Body of pancreas (tissue), 4 donors: ENCODE measurements around the gene SYNGR1.

Source experiments
- POLR2A ChIP-seq, 3 donors: fragments of 450-650 bp; IDR thresholded peaks; one replicate each; pipeline ENCODE4 v1.6.1; 2016; ENCODE audit warnings: antibody characterized with exemption in 3 of 3, mild to moderate bottlenecking in 2 of 3
- TF ChIP-seq, protein P1 (sequence below), 7 experiments: fragments of 450-650 bp in 4 of 7; fragments of 200-600 bp in 3 of 7; sonication (generic) in 3 of 7; IDR thresholded peaks; one replicate each; pipeline ENCODE4 v1.5.1; 2016 to 2019; ENCODE audit warnings: antibody characterized with exemption in 7 of 7

DNA sequence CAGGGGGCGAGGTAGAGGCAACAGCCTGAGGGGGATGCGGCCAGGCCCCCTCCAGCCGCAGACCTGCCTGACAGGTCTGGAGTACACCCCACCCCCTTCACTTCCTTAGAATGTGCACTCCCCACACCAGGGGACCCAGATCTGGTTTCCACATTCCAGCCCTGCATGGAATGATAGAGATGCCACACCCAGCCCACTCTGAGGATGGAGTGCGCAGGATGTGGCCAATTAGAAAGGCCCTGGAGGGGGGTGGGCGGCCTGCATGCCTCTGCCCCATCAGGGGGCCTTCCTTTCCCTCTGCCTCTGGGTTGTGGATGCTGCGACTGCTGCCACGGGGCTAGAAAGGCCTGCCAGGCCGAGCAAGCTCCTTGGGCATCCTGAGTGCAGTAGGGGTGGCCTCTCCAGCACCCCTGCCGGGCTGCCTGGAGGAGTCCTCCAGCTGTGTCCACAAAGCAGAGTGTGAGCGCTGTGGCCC lies 78.8 kb downstream of the SYNGR1 start:
- TF ChIP-seq, protein P1, sequence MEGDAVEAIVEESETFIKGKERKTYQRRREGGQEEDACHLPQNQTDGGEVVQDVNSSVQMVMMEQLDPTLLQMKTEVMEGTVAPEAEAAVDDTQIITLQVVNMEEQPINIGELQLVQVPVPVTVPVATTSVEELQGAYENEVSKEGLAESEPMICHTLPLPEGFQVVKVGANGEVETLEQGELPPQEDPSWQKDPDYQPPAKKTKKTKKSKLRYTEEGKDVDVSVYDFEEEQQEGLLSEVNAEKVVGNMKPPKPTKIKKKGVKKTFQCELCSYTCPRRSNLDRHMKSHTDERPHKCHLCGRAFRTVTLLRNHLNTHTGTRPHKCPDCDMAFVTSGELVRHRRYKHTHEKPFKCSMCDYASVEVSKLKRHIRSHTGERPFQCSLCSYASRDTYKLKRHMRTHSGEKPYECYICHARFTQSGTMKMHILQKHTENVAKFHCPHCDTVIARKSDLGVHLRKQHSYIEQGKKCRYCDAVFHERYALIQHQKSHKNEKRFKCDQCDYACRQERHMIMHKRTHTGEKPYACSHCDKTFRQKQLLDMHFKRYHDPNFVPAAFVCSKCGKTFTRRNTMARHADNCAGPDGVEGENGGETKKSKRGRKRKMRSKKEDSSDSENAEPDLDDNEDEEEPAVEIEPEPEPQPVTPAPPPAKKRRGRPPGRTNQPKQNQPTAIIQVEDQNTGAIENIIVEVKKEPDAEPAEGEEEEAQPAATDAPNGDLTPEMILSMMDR (IDR thresholded peaks at IDR 0.05): no peak
- TF ChIP-seq POLR2A (IDR thresholded peaks at IDR 0.05): no peak
